GM12878 (cell line): ENCODE results near the gene UNC119. TPM values are rescaled to one million over a fixed set of nuclear protein-coding genes. Genes with fewer than 3 reads are reported as not detected.

Source experiments
- ATF7 ChIP-seq: fragments of 450-650 bp; IDR thresholded peaks from 2 replicates; pipeline ENCODE4 v1.6.1; 2016; ENCODE audit warnings: low read depth, mild to moderate bottlenecking
- BRCA1 ChIP-seq: IDR thresholded peaks from 2 replicates; pipeline ENCODE4 v1.6.1; 2011; ENCODE audit warnings: low read depth, low read length, improper control_type of control experiment
- CBFB ChIP-seq: IDR thresholded peaks from 2 replicates; pipeline ENCODE4 v1.6.1; 2016; ENCODE audit warnings: antibody characterized with exemption, low read depth
- CEBPB ChIP-seq, 2 experiments: fragments of 150-350 bp in 1 of 2; IDR thresholded peaks; 2 replicates each; pipeline ENCODE4 v1.6.1; 2012 to 2014; ENCODE audit warnings: low read depth in 2 of 2, low read length in 2 of 2, borderline replicate concordance in 1 of 2, inconsistent platforms in 1 of 2
- DPF2 ChIP-seq: fragments of 450-650 bp; IDR thresholded peaks from 2 replicates; pipeline ENCODE4 v1.6.1; 2017; ENCODE audit warnings: mild to moderate bottlenecking
- EED ChIP-seq: sonication (generic); IDR thresholded peaks from 2 replicates; pipeline ENCODE4 v1.6.1; 2016; ENCODE audit warnings: antibody characterized with exemption, low read depth
- FOS ChIP-seq: IDR thresholded peaks from 3 replicates; pipeline ENCODE4 v1.6.1; 2011; ENCODE audit warnings: borderline replicate concordance; ENCODE audit not compliant: insufficient read length; ENCODE audit errors: extremely low read depth
- MTA2 ChIP-seq: fragments of 450-650 bp; IDR thresholded peaks from 2 replicates; pipeline ENCODE4 v1.6.1; 2016; ENCODE audit warnings: low read depth, mild to moderate bottlenecking, moderate library complexity
- MYB ChIP-seq: fragments of 150-350 bp; IDR thresholded peaks from 2 replicates; pipeline ENCODE4 v1.6.1; 2014; ENCODE audit warnings: mild to moderate bottlenecking, low read depth, low read length, borderline replicate concordance
- NBN ChIP-seq: fragments of 450-650 bp; IDR thresholded peaks from 2 replicates; pipeline ENCODE4 v1.6.1; 2016
- NFYB ChIP-seq: IDR thresholded peaks from 2 replicates; pipeline ENCODE4 v1.6.1; 2011; ENCODE audit warnings: low read depth, mild to moderate bottlenecking, low read length, improper control_type of control experiment, moderate library complexity; ENCODE audit not compliant: insufficient read depth
- RELB ChIP-seq: fragments of 450-650 bp; IDR thresholded peaks from 2 replicates; pipeline ENCODE4 v1.6.1; 2017; ENCODE audit warnings: low read depth, mild to moderate bottlenecking, moderate library complexity
- SIX5 ChIP-seq: IDR thresholded peaks from 2 replicates; pipeline ENCODE4 v1.6.1; 2011; ENCODE audit warnings: mild to moderate bottlenecking, low read depth, low read length, moderate library complexity; ENCODE audit not compliant: severe bottlenecking
- SKIL ChIP-seq: fragments of 450-650 bp; IDR thresholded peaks from 2 replicates; pipeline ENCODE4 v1.6.1; 2017; ENCODE audit warnings: mild to moderate bottlenecking, low read depth, inconsistent platforms; ENCODE audit not compliant: poor library complexity, severe bottlenecking
- SMAD5 ChIP-seq: IDR thresholded peaks from 2 replicates; pipeline ENCODE4 v1.6.1; 2016; ENCODE audit warnings: antibody characterized with exemption, low read depth
- SMARCA5 ChIP-seq: fragments of 450-650 bp; IDR thresholded peaks from 2 replicates; pipeline ENCODE4 v1.6.1; 2017; ENCODE audit warnings: mild to moderate bottlenecking
- SP1 ChIP-seq: IDR thresholded peaks from one replicate; pipeline ENCODE4 v1.6.1; 2011; ENCODE audit warnings: low read depth, low read length
- SUPT20H ChIP-seq: IDR thresholded peaks from 2 replicates; pipeline ENCODE4 v1.6.1; 2011; ENCODE audit warnings: low read depth, mild to moderate bottlenecking, low read length, moderate library complexity, borderline replicate concordance; ENCODE audit not compliant: control insufficient read depth
- SUZ12 ChIP-seq: fragments of 200-600 bp; sonication (generic); IDR thresholded peaks from one replicate; pipeline ENCODE4 v1.6.1; 2018; ENCODE audit warnings: antibody characterized with exemption, mild to moderate bottlenecking; ENCODE audit not compliant: unreplicated experiment
- TCF7 ChIP-seq: IDR thresholded peaks from 2 replicates; pipeline ENCODE4 v1.6.1; 2014; ENCODE audit warnings: antibody characterized with exemption, borderline replicate concordance
- ZNF274 ChIP-seq: IDR thresholded peaks from one replicate; pipeline ENCODE4 v1.8.0; 2011; ENCODE audit not compliant: insufficient read length, insufficient read depth
- ZNF384 ChIP-seq: IDR thresholded peaks from 2 replicates; pipeline ENCODE4 v1.6.1; 2012; ENCODE audit warnings: low read depth, mild to moderate bottlenecking, low read length, improper control_type of control experiment, borderline replicate concordance
- ZSCAN29 ChIP-seq: fragments of 450-650 bp; IDR thresholded peaks from 2 replicates; pipeline ENCODE4 v1.6.1; 2017; ENCODE audit warnings: mild to moderate bottlenecking, moderate library complexity
- ZZZ3 ChIP-seq: IDR thresholded peaks from 2 replicates; pipeline ENCODE4 v1.6.1; 2011; ENCODE audit warnings: low read depth; ENCODE audit not compliant: control insufficient read depth, insufficient read length
- polyA plus RNA-seq, 11 experiments: library from polyadenylated mRNA; depleted of rRNA in 4 of 11; unstranded in 6 of 11; stranded (reverse) in 5 of 11; fragments of >200 nt; fragmentation: Nextera tagmentation in 4 of 11; fragmentation: Illumina TruSeq in 1 of 11; extraction: Ambion mirVana in 4 of 11; extraction: Trizol in 1 of 11; gene quantifications; 1 replicate in 1 of 11; 2 replicates in 10 of 11; pipeline versions ENCODE4 v1.2.1 to v1.2.3, GENCODE V29; 2011 to 2016; ENCODE audit warnings: inconsistent platforms in 2 of 11, missing spikeins in 2 of 11, low read depth in 1 of 11
- total RNA-seq, 4 experiments: library from RNA; depleted of rRNA in 3 of 4; stranded (reverse); fragments of >200 nt in 3 of 4; fragmentation: Illumina TruSeq in 1 of 4; extraction: Trizol in 1 of 4; gene quantifications; 2 replicates each; pipeline versions ENCODE4 v1.2.1 to v1.2.3, GENCODE V29; 2013 to 2021
- TF ChIP-seq, protein P1 (sequence below): IDR thresholded peaks from 2 replicates; pipeline ENCODE4 v1.6.1; 2012; ENCODE audit warnings: low read length, inconsistent platforms

The UNC119 gene
- total and polyA plus RNA-seq, 10 of the 15 experiments (the other 5 are each of a cell fraction or from before 2014, with no cell fraction given) = 2.7 to 436 (median 57.8) TPM

DNA sequence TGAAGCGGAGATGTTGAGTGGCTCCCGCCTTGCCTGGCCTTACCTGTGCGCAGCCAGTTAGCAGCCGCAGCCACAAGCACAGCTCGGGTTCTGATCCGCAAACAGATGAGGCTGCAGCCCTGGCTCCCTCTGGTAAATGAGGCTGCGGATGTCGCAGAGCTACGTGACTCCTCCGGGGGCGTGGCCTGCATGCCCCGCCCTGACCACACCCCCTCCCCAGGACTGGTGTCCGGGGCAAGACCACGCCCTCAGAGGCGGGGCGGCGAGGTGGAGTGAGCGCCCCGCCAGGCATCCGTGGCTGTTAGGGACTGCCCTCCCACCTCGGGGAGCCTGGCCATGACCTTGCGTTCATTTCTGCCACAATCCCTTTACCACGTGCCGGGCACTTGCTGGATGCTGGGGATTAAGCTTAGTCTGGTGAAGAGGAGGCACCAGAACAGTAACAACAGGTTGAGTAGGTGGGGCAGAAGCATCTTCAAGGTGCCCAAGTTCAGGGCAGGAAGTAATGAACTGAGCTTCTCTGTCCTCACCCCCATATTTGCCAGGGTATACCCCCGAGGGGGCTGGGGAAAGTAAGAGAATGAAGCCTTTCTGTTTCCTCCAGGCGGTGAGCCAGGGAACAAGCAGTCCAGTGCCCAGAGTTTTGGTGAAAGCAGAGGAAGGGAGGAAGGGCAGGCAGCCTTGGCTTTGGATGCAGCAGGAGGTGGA lies 24.5 kb upstream of the UNC119 start, which contains the start of gene ALDOC (continued):
- TF ChIP-seq SKIL = no peak
- TF ChIP-seq ZNF274 = no peak
- TF ChIP-seq SP1 = peak; percentile 87
- 0 out of 2 replicates have a peak, but pooled peaks have one; percentile 41 for TF ChIP-seq NFYB
- TF ChIP-seq SMARCA5 = no peak
- TF ChIP-seq FOS = no peak
- TF ChIP-seq NBN = peak; percentile 66
- no peak for TF ChIP-seq CBFB
- TF ChIP-seq, protein P1, sequence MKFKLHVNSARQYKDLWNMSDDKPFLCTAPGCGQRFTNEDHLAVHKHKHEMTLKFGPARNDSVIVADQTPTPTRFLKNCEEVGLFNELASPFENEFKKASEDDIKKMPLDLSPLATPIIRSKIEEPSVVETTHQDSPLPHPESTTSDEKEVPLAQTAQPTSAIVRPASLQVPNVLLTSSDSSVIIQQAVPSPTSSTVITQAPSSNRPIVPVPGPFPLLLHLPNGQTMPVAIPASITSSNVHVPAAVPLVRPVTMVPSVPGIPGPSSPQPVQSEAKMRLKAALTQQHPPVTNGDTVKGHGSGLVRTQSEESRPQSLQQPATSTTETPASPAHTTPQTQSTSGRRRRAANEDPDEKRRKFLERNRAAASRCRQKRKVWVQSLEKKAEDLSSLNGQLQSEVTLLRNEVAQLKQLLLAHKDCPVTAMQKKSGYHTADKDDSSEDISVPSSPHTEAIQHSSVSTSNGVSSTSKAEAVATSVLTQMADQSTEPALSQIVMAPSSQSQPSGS = no peak
- no peak for TF ChIP-seq ATF7
- TF ChIP-seq DPF2 = no peak
- TF ChIP-seq CEBPB (IDR thresholded peaks at IDR 0.05; ENCODE audit: borderline replicate concordance in 1 of 2, low read depth in 2 of 2, low read length in 2 of 2) = no peak
- TF ChIP-seq ZNF384 = no peak
- TF ChIP-seq ZZZ3 = no peak
- TF ChIP-seq SUPT20H = no peak
- TF ChIP-seq RELB = 0 out of 2 replicates have a peak, but pooled peaks have one; percentile 26
- TF ChIP-seq MTA2 = no peak
- no peak for TF ChIP-seq ZSCAN29
- peak; percentile 69; the same call in 1 of the 2 replicates for TF ChIP-seq SMAD5
- TF ChIP-seq SUZ12 = no peak
- no peak for TF ChIP-seq MYB
- no peak for TF ChIP-seq SIX5
- no peak for TF ChIP-seq TCF7
- TF ChIP-seq EED = no peak
- TF ChIP-seq BRCA1 = no peak
